HG03442 (cell line): ENCODE measurements around the gene PRKACA.

Experiments
- ATAC-seq: cut with Tn5 transposase; IDR thresholded peaks from one replicate; pipeline ENCODE4 v1.9.1; 2021; ENCODE audit warnings: mild to moderate bottlenecking, moderate library complexity; ENCODE audit not compliant: unreplicated experiment

The PRKACA gene

GRCh38 chr19:14117668-14118164, at the start of gene PRKACA:
Gene PRKACA (minus strand): TSS chr19:14117762. CDS start chr19:14117547, 215 bp downstream.
- peak; percentile 81 for ATAC-seq

DNA sequence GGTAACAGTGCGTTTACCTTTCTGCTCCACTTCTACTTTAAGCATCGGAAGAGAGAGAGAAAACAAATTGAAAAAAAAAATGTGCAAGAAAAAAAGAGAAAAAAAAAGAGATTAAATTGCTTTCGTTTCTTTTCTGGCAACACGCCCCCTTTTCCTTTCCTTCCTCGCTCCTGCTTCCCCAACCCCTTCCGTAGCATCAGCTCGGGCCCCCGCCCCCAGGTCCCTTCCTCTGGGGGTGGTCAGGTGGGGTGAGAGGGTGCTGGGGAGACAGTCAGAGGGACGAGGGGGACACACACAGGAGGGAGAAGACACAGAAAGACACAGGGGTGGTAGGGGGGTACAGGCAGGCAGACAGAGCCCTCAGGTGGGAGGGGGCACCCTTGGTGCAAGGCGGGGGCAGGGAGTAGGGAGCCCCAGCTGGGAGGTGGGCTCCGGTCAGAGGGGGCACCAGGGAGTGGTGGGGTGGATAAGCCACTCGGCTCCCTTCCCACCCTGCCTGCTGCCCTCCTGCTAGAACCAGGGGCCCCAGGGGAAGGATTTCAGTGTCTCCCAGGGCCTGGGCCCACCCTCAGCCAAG, 49.5 kb upstream of the PRKACA start:
- no peak for ATAC-seq

- ATAC-seq = no peak
Observed at GRCh38 chr19:14165990-14166830, 48.6 kb upstream of the PRKACA start.

- no peak for ATAC-seq
Observed at GRCh38 chr19:14164724-14165493, 47.3 kb upstream of the PRKACA start.

GRCh38 chr19:14164082-14164481, 46.5 kb upstream of the PRKACA start:
- ATAC-seq = no peak

- no peak for ATAC-seq
Observed at GRCh38 chr19:14162871-14163297, 45.3 kb upstream of the PRKACA start.

DNA sequence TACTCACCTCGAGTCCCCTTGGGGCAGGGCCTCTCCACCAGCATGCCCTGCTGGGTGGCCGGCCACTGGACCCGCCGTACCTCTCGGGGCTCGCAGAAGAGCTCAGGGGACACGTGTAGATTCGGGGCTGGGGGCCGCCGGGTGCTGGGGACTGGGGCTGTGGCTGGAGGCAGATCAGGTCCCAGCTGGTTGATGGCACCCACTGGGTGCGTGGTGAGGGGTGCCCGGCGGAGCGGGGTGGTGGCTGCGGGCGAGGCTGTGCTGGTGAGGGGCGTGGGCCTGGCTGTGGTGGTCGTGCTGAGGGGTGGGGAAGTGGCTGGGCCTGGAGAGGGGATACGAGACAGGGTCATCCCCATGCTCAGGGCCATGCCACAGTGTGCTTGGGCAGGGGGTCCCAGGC, 43.7 kb upstream of the PRKACA start:
- ATAC-seq = no peak

DNA sequence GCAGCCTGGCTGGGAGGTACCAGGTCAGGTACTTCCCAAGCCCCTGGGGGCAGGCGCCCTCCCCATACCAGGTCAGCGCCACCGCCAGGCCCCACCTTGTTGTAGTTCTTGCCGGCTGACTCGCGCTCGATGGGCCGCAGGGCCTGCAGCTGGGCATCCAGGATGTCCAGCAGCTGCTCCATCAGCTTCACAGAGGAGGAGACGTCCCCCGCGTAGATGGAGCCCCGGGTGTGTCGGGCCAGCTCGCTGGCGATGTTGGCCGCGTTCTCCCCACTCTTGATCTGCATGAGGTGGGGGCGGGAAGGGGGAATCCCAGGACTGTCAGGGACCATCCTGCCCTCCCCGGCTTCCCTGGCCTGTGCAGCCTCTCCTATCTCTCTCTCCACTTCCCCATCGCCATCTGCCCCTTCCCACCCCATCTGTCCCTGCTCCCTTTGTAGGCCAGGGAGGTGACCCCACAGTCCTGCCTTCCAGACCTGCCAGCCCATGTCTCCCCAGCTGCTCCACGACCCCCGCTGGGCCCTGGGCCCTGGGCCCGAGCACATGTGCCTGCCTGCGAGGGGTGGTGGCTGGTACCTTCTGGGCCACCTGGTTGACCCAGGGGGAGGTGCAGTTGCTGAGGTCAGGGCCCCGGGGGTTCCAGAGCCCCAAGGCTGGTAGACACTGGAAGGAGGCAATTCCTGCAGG, 42.6 kb upstream of the PRKACA start:
- no peak for ATAC-seq

DNA sequence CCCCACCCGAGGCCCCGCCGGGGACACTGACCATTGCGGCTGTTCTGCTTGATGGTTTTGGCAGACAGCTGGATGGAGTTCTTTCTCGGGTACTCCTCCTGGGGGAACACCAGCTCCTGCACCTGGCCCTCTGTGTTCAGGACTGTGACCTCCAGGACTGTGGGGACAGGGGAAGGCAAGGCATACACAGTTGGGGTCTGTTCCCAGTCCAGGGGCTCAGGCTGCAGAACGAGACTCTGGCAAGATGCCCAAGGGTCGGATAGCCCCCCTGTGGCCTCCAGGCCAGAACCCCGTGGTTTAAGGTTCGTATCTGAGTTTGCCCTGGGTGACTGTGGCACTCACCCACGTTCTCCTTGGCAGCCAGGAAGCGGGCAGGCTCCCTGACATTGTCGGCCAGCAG, 41.5 kb upstream of the PRKACA start:
- no peak for ATAC-seq

DNA sequence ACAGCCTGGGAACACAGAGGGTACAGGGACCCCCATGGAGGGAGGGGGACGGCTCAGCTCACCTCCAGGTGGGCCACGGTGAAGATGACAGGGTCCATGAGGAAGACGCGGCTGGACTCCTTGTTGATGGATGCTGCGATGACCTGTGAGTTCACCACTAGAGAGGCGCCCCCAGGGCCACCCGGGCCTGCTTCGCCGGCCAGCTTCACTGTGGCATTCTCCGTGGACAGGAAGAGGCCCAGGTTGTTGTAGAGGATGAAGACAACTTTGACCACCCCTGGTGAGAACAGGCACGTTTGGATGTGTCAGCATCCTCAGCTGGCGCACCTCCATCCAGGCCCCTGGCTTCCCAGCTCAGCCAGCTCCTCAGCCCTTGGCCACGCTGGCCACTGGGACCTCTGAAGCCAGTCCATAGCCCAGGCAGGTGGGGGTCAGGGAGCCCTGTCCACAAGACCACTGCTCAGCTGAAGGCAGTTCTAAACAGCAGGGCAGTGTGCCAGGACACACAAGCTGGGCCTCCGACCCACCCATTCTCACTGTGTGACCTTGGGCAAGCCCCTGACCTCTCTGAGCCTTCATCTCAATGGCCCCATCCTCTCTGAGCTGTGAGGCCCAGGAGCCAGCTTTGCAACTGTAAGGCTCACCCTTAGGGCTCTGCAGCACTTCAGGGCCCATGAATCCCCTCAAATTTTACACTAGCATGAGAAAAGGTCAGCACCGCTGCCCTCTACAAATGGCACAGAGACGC, 40.9 kb upstream of the PRKACA start:
- no peak for ATAC-seq

- no peak for ATAC-seq
Observed at GRCh38 chr19:14156971-14157717, 39.6 kb upstream of the PRKACA start.

- no peak for ATAC-seq
Observed at GRCh38 chr19:14156122-14156521, 38.6 kb upstream of the PRKACA start.

DNA sequence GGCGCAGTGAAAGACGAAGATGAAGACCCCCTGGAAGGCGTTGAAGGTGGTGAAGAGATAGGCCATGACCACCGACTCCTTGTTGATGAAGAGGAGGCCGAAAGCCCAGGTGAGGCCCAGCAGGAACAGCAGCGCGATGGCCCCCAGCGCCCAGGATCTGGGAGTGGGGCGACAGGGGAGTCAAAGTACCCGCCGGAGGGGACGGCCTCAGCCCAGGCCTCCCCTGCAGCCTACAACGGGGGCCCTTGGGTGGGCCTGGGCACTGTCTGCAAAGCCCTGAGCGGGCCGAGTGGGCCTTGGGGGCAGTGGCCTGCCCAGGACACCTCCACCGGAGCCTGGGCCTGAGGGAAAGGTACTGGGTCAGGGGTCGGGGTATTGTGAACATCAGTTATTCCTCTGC, 37.8 kb upstream of the PRKACA start:
- ATAC-seq = no peak

- ATAC-seq = no peak
Observed at GRCh38 chr19:14152713-14153112, 35.2 kb upstream of the PRKACA start.

- ATAC-seq = no peak
Observed at GRCh38 chr19:14150770-14151661, 33.5 kb upstream of the PRKACA start.

GRCh38 chr19:14150041-14150769, 32.6 kb upstream of the PRKACA start:
- no peak for ATAC-seq

DNA sequence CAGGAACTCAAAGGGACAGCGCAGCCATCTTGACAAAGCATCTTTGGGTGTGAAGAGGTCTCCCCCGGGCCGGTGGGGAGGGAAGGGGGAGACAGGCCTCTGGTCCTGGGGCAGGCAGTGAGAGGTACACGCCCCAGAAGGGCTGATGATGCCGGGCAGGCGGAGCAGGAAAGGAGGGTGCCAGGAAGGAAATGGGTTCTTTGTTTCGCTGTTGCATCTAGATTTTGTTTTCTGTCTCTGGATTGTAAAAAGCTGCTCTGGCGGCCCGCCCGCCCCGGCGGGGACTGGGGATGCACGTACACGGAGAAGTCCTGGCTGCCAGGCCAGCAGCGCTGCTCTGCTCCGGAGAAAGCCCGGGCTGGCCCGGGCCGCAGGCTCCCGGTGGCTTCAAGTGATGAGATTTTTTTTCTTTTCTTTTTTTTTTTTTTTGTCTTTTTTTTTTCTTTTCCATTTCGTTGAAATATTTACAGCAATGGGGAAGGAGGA, 32.0 kb upstream of the PRKACA start:
- no peak for ATAC-seq
